Astrocyte of the cerebellum (primary cell): ENCODE measurements around the gene TMEM200A.
A peak's percentile ranks its signal among the peaks of the same experiment; 100 is the strongest.

Experiments
- DNase-seq: peaks from one replicate; pipeline ENCODE4 v3.0.0-alpha.2; 2011; ENCODE audit warnings: low read depth
- H3K4me3 ChIP-seq: 2 replicates; pipeline ENCODE4 v1.5.1; 2011; ENCODE audit warnings: mild to moderate bottlenecking, low read depth, low read length, moderate library complexity
- CTCF ChIP-seq: IDR thresholded peaks from 2 replicates; pipeline ENCODE4 v1.5.1; 2012; ENCODE audit warnings: low read length, low read depth, moderate library complexity, mild to moderate bottlenecking; ENCODE audit errors: missing control alignments
- in situ Hi-C: cut with HindIII; loops from 2 replicates; pipeline ENCODE4 v1.10.0; 2017; ENCODE audit warnings: low sequenced_read_pairs

Gene TMEM200A

GRCh38 chr6:130482645-130483390 is 117.0 kb downstream of the TMEM200A start:
- in situ Hi-C loops = no loop called here
- peak; percentile 23 for DNase-seq
- TF ChIP-seq CTCF = no peak
- no peak overlapping the region for H3K4me3 ChIP-seq

GRCh38 chr6:130485870-130486269 is 120.1 kb downstream of the TMEM200A start:
- no peak overlapping the region for H3K4me3 ChIP-seq
- in situ Hi-C loops = no loop called here
- no peak for DNase-seq
- no peak for TF ChIP-seq CTCF

- TF ChIP-seq CTCF = no peak
- no peak for DNase-seq
- H3K4me3 ChIP-seq = no peak overlapping the region
- in situ Hi-C loops = no loop called here
Measured at GRCh38 chr6:130486417-130486816, 120.6 kb downstream of the TMEM200A start.

- in situ Hi-C loops = no loop called here
- DNase-seq = no peak
- TF ChIP-seq CTCF = no peak
- no peak overlapping the region for H3K4me3 ChIP-seq
Measured at GRCh38 chr6:130489514-130489913, 123.7 kb downstream of the TMEM200A start.
